ENCODE results near the gene NKD1. TPM values are rescaled to one million over a fixed set of nuclear protein-coding genes. Genes with fewer than 3 reads are reported as not detected.
"Not testable (repeated sequence)": the region's sequence is repeated elsewhere in the genome, so short reads cannot be mapped to it uniquely, and the experiment has no call there.

Gene NKD1
- total RNA-seq, 1 donor from 2014 or later: 7.9 TPM

DNA sequence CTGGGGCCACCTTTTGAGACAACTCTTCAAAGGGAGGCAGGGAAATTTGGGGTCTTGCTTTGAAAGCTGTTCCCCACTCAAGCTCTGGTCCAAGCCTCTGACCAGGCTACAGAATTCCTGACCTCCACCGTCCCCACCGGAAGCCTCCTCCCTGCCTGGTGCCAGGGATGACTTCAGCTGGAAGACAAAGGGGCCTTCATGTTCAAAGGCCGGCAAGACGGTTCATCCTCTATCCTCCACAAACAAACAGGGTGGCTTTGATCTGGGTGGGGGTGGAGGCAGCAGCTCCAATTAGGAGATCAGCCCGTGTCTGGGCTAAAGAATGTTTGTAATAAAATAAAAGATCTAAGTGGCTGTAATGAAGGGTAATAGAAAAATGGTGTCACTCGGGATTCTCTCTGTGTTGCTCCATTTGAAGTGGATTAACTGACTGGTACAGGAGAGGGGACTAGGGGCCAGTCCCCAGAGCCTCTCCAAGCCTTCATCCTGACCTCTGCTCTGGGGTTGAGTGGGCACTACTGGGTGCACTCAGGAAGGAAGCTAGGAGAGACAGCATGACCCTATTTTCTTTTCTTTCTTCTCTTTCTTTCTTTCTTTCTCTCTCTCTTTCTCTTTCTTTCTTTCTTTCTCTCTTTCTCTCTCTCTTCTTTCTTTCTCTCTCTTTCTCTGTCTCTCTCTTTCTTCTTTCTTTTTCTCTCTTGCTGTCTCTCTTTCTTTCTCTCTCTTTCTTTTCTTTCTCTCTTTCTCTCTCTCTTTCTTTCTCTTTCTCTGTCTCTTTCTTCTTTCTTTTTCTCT is 27.5 kb upstream of the NKD1 start:
- DNase-seq (ENCODE audit: low spot score): no peak

GRCh38 chr16:50521246-50521900 is 26.8 kb upstream of the NKD1 start:
- DNase-seq (ENCODE audit: low spot score): no peak

GRCh38 chr16:50522324-50522723 is 25.9 kb upstream of the NKD1 start:
- no peak for DNase-seq (ENCODE audit: low spot score)

DNA sequence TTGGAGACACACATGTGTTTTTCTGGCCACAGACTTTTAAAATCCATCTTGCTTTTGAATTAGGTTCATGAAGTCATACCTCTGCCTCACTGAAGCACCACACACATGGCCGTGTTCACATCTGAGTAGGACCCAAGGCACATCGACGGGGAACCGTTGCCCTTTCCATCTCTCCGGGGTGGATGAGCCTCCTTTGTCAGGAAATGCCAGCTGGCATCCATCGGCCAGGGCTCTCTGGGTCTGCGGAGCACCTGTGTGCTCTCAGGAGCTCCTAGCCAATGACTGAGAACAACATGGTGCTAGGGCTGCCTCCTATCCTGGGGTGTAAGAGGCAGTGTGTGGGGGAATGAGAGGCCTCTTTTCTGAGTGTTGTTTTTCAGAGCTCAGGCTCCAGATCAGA is 24.5 kb upstream of the NKD1 start:
- no peak for DNase-seq (ENCODE audit: low spot score)

GRCh38 chr16:50525262-50525661 is 22.9 kb upstream of the NKD1 start:
- no peak for DNase-seq (ENCODE audit: low spot score)

DNA sequence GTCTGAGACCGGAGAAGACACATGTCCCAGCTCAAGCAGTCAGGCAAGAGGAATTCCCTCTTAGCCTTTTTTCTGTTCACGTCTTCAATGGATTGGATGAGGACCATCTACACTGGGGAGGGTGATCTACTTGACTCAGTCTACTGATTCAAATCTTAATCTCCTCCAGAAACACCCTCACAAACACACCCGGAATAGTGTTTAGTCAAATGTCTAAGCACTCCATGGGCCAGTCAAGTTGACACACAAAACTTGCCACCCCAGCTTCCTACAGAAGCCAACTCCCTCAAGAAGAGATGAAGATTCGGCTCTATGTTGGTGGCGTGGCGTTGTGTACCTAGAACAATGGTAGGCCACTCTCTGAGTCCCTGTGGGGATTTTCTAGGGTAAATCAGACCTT is 22.5 kb upstream of the NKD1 start:
- DNase-seq (ENCODE audit: low spot score): no peak

DNA sequence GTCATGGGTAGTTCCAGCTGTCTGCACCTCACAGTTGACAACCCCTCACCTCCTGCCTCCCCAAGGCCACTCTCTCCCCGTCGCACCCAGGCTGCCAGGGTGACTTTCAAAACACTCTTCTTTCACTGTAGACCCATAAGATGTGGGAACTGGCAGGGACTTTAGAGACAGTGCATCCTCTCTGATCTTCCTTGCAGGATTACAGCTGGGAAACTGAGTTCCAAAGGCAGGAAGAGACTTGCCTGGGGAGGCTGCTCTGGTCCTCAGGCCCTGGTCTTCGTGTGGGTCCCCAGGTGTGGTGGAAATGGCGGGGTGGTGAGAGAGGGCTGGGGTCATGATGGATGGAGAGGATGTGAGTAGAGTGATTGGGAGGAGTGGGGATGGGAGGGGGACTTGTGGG is 21.9 kb upstream of the NKD1 start:
- no peak for DNase-seq (ENCODE audit: low spot score)

- no peak for DNase-seq (ENCODE audit: low spot score)
Observed at GRCh38 chr16:50526796-50527195, 21.4 kb upstream of the NKD1 start.

- DNase-seq (ENCODE audit: low spot score): no peak
Observed at GRCh38 chr16:50528820-50529219, 19.4 kb upstream of the NKD1 start.

DNA sequence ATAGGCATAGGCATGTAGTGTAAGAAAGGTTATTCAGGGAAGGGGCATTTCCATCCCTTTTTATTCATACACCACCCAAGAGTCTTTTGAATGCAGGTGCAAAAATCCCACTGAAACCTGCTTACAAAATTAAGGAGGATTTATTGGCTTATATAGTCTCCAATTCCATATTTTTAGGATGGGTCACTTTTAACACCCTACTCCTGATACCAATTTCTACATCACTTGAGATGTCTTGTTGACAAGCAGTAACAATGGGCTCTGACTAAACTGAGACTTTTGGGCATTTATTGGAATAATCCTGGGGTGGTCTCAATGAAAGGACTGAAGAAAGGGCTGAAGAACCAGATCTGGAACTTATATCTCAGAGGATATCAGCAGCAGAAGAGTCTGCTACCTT is 18.9 kb upstream of the NKD1 start:
- DNase-seq (ENCODE audit: low spot score): no peak

- DNase-seq (ENCODE audit: low spot score): no peak
Observed at GRCh38 chr16:50530277-50531236, 17.6 kb upstream of the NKD1 start.

DNA sequence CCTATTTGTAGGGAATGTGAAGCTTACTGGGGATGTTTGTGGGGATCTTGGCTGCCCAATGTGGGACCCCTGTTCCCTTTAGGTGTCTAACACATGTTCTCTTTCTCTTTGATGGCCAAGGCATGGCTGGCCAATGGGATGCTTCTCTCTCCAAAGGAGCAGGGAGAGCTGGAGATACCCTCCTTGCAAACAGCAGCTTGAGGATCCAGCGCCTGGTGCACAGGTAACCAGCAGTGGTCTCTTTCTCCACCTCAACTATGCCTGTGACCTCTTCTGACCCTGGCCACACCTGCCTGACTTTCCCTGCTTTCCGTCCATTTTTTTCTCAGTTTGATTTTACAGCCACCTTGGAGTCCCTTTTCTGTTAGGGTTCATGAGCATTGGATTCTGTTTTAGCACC is 16.8 kb upstream of the NKD1 start:
- no peak for DNase-seq (ENCODE audit: low spot score)

DNA sequence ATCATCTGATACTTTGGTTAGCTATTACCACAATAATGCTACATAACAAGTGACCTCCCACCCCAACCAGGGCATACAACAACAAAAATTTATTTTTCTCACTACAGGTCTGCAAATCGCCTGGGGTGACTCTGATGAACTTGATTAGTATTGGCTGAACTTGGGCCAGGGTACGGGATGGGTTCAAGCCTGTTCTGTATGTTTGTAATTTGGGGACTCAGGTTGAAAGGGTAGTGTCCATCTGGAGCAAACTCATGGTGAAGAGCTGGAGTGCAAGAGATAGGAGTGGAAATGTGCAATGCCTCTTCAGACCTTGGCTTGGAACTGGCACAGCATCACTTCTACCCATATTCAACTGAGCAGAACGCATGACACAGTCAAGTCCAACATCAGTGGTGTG is 16.3 kb upstream of the NKD1 start:
- no peak for DNase-seq (ENCODE audit: low spot score)

DNA sequence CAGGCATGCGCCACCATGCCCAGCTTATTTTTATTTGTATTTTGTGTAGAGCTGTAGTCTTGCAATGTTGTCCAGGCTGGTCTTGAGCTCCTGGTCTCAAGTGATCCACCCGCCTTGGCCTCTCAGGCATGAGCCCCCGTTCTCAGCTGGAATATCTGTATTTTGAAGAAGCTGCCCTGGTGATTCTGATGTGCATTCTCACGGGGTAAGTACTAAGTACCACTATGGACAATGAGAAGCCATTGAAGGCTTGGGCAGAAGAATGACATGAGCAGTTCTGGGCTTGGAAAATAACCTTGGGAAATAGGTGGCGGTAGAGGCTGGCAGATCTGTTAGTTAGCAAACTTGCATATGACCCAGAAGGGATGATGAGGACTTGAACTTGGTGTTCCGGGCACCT is 15.6 kb upstream of the NKD1 start:
- DNase-seq (ENCODE audit: low spot score): no peak

DNA sequence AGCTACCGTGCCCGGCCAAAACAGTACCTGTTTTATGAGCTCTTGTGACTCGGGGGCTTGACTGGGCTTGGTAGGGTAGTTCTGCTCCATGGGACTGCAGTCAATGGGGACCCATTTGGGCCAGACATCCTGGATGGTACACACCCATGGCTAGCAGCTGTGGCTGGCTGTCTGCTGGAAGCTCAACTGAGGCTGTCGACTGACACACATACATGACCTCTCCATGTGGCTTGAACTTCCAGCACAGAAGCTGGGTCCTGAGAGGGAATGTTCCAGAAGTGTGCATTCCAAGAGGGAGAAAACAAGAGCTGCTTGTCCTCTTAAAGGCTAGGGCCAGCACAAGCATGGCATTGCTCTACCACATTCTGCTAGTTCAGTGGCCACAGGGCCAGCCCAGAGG is 14.9 kb upstream of the NKD1 start:
- no peak for DNase-seq (ENCODE audit: low spot score)

DNA sequence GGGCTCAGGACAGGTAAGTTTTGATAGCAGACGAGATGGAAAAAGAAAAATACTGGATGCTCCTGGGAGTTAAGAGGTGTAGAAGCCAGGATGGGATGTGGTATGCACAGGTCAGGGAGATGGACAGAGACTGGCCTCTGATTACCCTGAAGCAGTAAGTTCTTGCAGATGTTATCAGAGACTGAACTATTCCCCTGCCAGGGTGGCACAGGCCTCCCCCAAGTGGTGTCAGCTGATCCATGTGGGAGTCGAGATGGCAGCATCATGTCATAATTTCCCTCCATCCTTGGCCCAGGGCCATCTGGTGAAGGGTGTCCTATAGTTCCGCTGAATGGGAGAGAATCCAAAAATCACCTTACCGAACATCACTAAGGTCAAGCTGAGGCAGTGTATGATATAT is 14.1 kb upstream of the NKD1 start:
- DNase-seq (ENCODE audit: low spot score): no peak

DNA sequence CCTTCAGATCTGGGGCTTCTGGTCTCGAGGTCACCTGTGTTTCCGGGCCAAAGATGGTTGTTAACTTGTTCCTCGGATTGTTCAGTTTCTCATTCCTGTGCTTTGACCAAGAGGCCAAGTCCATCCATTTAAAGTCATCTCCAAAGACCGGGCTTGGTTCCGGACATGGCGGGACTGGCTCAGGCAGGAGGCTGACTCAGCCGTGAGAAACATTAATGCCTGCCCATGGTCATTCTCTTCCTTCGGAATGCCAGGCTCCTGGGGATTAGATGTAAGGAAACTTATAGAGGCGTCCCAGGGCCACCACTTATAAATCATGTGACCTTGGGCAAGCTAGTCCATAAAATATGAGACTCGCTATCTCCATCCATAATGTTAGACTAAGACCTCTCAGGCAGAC is 13.6 kb upstream of the NKD1 start:
- no peak for DNase-seq (ENCODE audit: low spot score)

GRCh38 chr16:50534958-50535357 is 13.2 kb upstream of the NKD1 start:
- no peak for DNase-seq (ENCODE audit: low spot score)

DNA sequence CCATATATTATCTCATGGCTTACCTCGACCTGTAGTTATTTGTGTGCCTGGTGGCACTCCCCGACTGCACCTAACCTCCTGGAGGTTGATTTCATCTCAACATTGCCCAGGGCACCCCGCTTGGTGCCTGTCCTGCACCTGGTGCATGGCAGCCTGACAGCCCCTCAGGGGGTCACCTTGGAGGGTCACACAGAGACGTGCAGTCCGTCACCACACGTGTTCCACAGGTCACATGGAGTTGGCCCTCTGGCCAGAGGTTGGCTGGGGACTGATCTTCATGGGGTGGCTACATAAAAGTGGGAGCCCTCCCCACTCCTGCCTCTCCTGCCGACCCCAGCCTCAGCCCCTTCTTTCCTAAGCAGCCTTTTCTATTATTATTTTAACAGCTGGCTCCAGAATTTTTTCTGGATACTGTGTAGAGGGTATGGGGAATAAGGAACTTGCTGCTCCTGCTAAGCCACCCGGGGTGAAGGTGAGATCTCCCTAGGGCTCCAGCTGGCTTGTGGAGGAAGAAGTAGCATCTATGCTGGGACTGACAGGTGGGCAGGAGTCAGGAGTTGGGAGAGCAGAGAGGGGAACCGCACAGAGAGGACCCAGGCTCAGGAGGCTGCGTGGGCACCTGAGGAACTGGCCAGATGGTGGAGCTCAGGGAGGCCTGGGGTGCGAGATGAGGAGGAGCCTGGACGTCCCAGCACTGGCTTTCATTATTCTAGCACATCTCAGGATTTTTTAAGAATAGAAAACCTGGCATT is 12.5 kb upstream of the NKD1 start:
- no peak for DNase-seq (ENCODE audit: low spot score)

GRCh38 chr16:50536258-50536645 is 11.9 kb upstream of the NKD1 start:
- not testable (repeated sequence) for DNase-seq (ENCODE audit: low spot score)

DNA sequence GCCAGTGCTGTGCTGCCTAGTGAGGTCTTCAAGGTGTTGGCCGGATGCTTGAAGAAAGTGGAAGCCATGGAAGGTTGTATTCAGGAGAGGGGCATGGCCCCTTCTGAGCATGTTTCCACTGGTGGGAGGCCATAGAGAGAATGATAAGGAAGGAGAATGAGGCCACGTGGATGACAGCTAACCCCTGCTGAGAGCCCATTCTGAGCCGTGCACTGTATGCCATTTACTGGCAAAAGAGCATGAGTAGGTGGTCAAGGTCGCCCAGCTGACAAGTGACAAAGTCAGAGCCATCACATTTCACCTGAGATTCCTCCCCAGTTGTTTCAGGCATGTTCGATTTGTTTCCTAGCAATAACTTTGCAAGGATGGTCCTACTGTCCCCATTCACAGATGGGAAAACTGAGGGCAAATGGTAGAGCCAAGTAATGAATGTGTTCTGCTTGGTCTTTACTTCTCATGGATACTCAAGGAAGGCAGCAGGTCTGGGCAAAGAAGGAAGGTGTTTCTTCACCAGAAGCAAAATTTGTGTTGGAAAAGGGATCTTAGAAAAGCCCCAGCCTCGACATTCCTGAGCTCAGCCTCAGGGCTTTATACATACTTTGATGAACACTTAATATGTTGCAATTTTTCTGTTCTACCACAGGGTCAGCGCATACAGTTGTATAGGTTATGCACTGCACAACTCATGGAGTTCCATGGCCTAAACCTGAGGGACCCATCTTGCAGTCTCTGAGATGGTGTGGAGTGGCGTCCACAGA is 10.5 kb upstream of the NKD1 start:
- DNase-seq (ENCODE audit: low spot score): no peak

Measured in umbilical cord (tissue), 2 donors.